HFFc6 (cell line): ENCODE results near the gene GPR137B. TPM values are rescaled to one million over a fixed set of nuclear protein-coding genes. Genes with fewer than 3 reads are reported as not detected.

Experiments
- DNase-seq: peaks from one replicate; pipeline ENCODE4 v3.0.0-alpha.2; 2018
- H3K27ac Mint-ChIP-seq: 2 replicates; pipeline ENCODE4 v1.8.0; 2020; ENCODE audit warnings: mild to moderate bottlenecking, mixed read lengths
- H3K27me3 Mint-ChIP-seq: 2 replicates; pipeline ENCODE4 v1.8.0; 2021; ENCODE audit warnings: mild to moderate bottlenecking, moderate library complexity, mixed read lengths; ENCODE audit not compliant: insufficient read depth
- H3K36me3 Mint-ChIP-seq: 2 replicates; pipeline ENCODE4 v1.8.0; 2021; ENCODE audit warnings: low read depth, mixed read lengths
- H3K4me1 Mint-ChIP-seq: 2 replicates; pipeline ENCODE4 v1.8.0; 2020; ENCODE audit warnings: low read depth, mixed read lengths
- H3K4me3 Mint-ChIP-seq: 2 replicates; pipeline ENCODE4 v1.8.0; 2020; ENCODE audit warnings: mild to moderate bottlenecking, moderate library complexity, mixed read lengths
- H3K9me3 Mint-ChIP-seq: 2 replicates; pipeline ENCODE4 v1.8.0; 2020; ENCODE audit warnings: mild to moderate bottlenecking, mixed read lengths
- CTCF ChIP-seq: fragments of 200-600 bp; sonication (generic); IDR thresholded peaks from 2 replicates; pipeline ENCODE4 v1.5.0; 2021; ENCODE audit warnings: antibody characterized with exemption, mild to moderate bottlenecking
- total RNA-seq, 6 experiments: library from RNA; stranded (reverse); fragmentation: NEBNext Ultra II Directional; extraction: Animal tissue kit (Norgen Biotek cat#: 25700); gene quantifications; 2 replicates in 1 of 6; 3 replicates in 5 of 6; pipeline ENCODE4 v1.2.3, GENCODE V29; 2021

Gene GPR137B
- total RNA-seq, 6 experiments from 2014 or later = 9.7 to 13.8 (median 11.9) TPM

DNA sequence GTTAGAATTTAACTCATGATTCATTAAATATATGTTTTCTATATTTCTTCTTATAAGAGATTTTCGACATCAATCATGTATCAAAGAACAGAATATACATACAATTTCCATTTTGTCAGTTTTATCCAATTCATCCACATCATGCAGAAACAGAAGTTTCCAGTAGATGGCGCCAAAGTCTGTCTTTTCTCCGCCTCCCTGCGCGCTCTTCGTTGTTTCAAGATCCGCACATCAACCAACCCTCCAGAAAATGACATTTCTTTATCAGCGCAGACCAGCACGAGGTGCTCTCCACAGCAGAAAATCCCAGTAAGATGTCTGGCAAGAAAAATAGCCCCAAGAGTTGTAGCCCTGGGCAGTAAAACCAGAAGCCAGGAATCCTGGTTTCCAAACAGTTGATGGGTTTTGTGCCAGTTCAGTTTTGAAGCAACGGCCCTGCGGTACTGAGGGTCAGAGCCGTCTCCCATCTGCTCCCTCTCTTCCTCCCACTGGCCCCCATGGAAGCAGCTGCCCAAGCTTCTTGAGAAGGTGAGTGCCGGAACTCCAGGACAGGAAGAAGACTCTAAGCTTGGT is 38.6 kb upstream of the GPR137B start:
- H3K27ac Mint-ChIP-seq = no peak overlapping the region
- H3K9me3 Mint-ChIP-seq = peaks cover 3% of the 10 kb centered on the region; the same call in 1 of the 2 replicates
- H3K4me3 Mint-ChIP-seq = no peak overlapping the region
- peak; percentile 95 for TF ChIP-seq CTCF
- peaks cover 4% of the 10 kb centered on the region for H3K27me3 Mint-ChIP-seq
- H3K4me1 Mint-ChIP-seq = peaks cover 14% of the 10 kb centered on the region
- DNase-seq = peak; percentile 31
- no peaks in the 10 kb centered on the region for H3K36me3 Mint-ChIP-seq

DNA sequence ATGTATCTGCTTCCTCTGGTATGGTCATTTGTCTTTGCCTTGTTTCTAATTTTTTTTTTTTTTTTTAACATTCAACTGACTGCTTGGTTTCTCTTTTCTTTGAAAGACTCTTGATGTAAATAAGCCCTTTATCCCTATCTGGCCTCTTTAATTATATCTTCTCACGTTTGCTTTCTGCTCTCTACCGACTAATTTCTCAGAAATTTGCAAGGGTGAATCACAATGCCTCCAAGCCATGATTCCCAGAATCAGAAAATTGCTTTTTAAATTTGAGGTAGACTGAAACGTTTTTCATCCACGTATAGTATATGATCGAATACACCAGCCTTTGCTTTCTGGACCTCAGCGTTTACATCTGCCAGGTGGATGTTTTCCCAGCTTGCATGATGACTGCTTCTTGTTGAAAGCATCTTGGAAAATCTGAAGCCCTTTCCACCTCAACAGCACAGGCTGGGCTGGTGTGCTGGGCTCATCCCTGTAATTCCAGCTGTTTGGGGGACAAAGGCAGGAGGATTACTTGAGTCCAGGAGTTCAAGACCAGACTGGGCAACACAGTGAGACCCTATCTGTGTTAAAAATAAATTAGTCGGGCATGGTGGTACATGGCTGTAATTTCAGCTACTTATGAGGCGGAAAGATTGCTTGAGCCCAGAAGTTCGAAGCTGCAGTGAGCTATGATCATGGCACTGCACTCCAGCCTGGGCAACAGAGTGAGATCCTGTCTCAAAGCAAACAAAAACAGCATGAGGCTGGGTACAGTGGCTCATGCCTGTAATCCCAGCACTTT is 35.0 kb upstream of the GPR137B start:
- H3K9me3 Mint-ChIP-seq = no peaks in the 10 kb centered on the region
- H3K27me3 Mint-ChIP-seq = peaks cover 4% of the 10 kb centered on the region; the same call in 1 of the 2 replicates
- TF ChIP-seq CTCF = no peak

DNA sequence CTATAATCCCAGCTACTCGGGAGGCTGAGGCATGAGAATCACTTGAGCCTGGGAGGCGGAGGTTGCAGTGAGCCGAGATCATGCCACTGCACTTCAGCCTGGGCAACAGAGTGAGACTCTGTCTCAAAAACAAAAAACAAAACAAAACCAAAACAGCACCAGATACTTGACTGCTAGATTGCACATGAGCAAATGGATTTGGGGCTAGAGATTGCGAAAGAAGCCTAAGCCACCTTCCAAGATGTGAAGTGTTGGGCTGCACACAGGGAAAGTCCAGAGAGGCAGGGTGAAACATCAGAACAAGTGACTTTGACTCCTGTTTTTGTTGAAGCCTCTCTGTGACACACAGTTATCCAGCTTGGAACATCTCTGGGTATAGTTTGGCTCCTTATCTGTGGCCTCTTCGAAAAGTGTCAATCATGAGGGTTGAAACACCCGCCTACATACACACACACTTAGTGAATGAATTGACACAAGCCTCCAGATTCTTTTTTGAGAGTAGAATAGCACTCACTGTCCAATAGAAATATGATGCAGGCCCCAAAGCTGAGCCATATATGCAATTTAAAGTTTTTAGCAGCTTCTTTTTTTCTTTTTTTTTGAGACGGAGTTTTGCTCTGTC is 34.2 kb upstream of the GPR137B start:
- Mint-ChIP-seq H3K9me3 (no peaks in the 10 kb centered on the region), H3K4me3 (no peak overlapping the region), H3K4me1 (peaks cover 14% of the 10 kb centered on the region), H3K27me3 (peaks cover 10% of the 10 kb centered on the region), H3K27ac (no peak overlapping the region), H3K36me3 (no peaks in the 10 kb centered on the region)
- TF ChIP-seq CTCF = no peak
- no peak for DNase-seq

More for the DNA sequence above, 35.0 kb upstream of the GPR137B start:
- Mint-ChIP-seq H3K27ac (no peak overlapping the region), H3K36me3 (no peaks in the 10 kb centered on the region), H3K4me3 (no peak overlapping the region), H3K4me1 (peaks cover 14% of the 10 kb centered on the region)
- peak; percentile 25 for DNase-seq

DNA sequence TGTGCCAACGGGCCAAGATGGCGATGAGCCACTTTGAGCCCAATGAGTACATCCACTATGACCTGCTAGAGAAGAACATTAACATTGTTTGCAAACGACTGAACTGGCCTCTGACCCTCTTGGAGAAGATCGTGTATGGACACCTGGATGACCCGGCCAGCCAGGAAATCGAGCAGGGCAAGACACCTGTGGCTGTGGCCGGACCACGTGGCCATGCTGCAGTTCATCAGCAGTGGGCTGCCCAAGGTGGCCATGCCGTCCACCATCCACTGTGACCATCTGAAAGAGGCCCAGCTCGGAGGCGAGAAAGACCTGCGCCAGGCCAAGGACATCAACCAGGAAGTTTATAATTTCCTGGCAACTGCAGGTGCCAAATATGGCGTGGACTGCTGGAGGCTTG is 32.2 kb upstream of the GPR137B start:
- no peaks in the 10 kb centered on the region for H3K9me3 Mint-ChIP-seq
- H3K36me3 Mint-ChIP-seq = no peaks in the 10 kb centered on the region
- peaks cover 8% of the 10 kb centered on the region for H3K4me1 Mint-ChIP-seq
- no peak for DNase-seq
- TF ChIP-seq CTCF = no peak
- no peak overlapping the region for H3K4me3 Mint-ChIP-seq
- peaks cover 10% of the 10 kb centered on the region for H3K27me3 Mint-ChIP-seq
- H3K27ac Mint-ChIP-seq = no peak overlapping the region

- TF ChIP-seq CTCF = no peak
- Mint-ChIP-seq H3K27ac (no peak overlapping the region), H3K27me3 (peaks cover 10% of the 10 kb centered on the region), H3K9me3 (no peaks in the 10 kb centered on the region), H3K36me3 (no peaks in the 10 kb centered on the region), H3K4me3 (no peak overlapping the region), H3K4me1 (peaks cover 7% of the 10 kb centered on the region)
- DNase-seq = no peak
Observed at GRCh38 chr1:236111527-236112331, 30.6 kb upstream of the GPR137B start.
